Fibroblast of skin of back (primary cell): ENCODE results near the gene MORC4. TPM values are rescaled to one million over a fixed set of nuclear protein-coding genes. Genes with fewer than 3 reads are reported as not detected.
"Not testable (repeated sequence)": the region's sequence is repeated elsewhere in the genome, so short reads cannot be mapped to it uniquely, and the experiment has no call there.

ENCODE experiments used
- DNase-seq: peaks from one replicate; pipeline ENCODE4 v3.0.0-alpha.2; 2013
- polyA plus RNA-seq, 2 experiments: library from polyadenylated mRNA; unstranded; fragments of 120-200 nt; gene quantifications; one replicate each; pipeline ENCODE4 v1.2.1, GENCODE V29; 2013; ENCODE audit not compliant: insufficient read length in 2 of 2

The MORC4 gene
- 20.5 TPM for polyA plus RNA-seq (2013, experiment 1 of 2; ENCODE audit: insufficient read length)
- polyA plus RNA-seq (2013, experiment 2 of 2; ENCODE audit: insufficient read length), result 24.3 TPM

DNA sequence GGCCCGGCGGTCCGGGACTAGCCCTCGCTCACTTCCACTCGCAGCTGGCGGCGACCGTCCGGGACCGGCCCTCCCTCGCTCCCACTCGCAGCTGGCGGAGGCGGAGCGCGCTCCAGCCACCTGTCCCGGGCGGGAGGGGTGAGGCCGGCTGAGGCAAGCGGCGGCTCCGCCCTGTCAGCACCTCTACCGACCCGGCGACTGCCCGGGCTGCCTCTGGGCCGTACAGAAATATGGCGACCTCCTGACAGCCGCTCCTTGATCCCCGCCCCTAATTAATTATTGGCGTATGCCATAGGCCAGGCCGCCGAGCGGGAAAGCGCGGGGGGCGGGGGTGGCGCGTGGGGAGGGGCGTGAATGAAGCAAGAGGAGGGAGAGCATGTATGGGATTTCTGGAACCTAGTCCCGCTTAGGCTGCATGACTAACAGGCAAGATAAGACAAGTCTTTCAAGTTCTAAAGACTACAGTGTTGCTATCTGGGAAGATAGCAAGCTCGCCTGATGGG is at the start of gene MORC4:
Gene MORC4 (minus strand): TSS at position 200 of the 503 bp plus-strand sequence. CDS start 243 bp downstream, outside the sequence.
- DNase-seq, result peak; percentile 77

DNA sequence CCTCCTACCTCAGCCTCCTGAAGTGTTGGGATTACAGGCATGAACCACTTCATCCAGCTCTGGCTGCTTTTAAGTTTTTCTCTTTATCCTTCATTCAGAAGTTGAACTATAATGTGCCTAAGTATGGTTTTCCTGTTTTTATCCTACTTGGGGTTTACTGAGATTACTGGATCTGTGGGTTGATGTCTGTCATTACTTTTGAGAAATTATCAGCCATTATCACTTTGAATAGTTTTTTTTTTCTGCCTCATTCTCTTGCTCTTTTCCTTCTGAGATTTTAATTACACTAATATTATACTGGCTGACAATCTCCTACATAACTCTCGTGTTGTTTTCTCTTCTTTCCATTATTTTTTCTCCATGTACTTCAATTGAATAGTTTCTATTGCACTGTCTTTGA is 47.6 kb upstream of the MORC4 start:
- no peak for DNase-seq

DNA sequence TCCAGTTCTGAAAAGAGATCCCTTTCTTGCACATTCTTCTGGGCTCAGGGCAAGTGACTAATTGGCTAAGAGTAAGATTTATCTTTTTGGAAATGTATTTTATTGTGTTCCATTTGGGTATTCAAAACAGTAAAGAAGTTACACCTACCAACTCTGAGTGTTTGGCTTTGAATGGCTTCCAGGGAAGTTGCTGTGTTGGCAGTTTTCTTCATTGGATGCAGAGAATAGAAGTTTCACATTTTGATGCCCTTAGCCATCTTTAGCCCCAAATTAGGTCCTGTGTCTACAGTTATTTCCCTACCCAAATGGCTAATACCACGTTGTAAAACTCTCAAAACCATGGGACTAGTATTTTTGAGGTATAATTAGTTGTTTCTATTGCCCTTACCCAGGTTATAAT is 29.7 kb upstream of the MORC4 start:
- DNase-seq, result no peak

DNA sequence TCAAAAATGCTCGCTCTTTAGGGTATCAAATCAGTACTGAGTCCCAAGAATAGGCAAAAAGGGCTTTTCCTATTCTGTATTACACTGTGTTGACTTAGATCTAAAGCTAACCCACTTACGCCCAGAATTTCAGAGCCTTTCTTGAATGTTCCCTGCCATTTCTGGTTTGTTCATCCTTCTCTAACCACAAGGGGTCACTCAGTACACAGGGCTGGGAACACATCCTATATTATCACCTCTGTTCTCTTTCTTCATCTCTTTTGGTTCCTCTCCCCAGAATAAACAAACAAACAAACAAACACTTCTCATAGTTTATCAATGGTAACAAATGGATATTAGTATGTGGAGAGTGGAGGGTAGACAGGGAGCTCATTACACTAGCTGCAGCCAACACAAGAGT is 25.5 kb upstream of the MORC4 start:
- DNase-seq, result peak; percentile 15

DNA sequence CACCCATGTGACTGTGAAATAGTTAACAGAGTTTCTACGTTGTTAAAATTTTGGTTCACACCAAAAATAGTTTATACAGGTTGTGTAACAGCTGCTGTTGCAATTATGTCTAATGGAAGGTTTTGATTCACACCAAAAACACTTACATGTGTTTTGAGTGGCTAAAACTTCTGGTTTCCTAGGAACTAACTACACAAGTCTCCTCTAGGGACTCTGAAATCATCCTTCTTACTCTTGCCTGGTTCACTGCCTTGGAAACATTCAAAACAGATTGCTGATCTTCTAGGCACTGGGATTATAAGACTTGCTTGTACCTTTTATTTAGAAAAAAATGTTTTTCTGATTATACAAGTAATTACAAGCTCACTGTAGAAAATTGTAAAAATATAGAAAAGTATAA is 14.9 kb upstream of the MORC4 start:
- DNase-seq, result no peak

DNA sequence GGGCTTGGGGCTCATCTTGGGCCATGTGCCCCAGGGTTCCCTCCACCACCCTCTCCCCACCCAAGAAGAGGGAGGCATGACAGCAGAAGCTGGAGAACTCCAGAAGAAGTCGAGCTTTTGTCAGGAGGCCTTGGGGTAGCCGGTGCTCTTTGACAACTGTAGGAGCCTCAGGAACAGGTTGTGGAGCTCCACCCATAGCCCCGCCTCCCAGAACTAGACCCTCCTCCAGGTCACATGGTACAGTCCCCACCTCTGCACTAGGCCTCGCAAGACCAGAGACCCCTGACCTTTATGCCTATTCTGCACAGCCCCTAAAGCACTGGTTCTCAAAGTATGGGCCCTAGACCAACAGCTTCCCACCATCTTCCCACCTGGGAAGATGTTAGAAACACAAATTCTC is 8.0 kb upstream of the MORC4 start:
- no peak for DNase-seq

DNA sequence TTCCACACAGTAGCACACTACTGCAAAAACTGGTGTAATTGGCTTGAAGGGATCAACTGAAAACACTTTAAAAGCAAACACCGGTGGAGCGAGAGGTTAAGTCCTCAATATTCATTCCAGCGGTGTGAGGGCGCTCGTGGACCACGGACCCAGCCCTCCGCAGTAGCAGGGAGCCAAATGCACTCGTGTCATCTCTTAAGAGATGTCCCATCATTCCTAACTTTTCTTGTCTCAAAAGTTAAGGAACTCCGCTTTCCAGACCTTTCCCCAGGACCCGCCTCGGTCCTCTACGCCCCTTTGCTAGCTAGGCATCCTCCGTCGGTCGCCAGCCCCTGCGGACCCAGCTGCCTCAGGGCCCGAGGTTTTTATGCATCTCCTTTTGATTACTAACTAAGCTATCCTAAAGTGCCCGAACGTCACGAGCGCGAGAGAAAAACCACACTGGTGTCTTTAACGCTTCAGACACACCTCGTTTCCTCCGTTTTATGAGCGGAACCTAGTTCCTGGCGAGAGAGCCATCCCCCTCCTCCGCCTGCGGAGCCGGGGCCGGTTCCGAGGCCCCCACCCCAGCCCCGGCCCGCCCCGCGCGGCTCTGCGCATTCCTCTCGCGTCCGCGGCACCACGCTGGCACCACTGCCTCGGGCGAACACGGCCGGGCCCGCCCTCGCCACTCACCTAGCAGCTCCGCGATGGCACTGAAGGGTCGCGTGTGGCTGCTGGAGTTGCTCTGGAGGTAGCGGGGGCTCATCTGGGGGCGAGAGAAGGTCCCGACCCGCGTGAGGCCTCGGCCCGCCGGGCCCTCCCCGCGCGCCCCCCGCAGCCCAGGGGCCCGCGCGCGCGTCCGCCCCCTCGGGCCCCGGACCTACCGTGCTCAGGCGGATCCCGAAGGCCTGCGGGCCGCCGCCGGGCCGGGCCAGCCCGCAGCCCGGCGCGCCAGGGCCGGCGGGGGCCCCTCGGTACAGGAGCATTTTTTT is 723 bp downstream of the MORC4 start:
- DNase-seq, result peak; percentile 51

DNA sequence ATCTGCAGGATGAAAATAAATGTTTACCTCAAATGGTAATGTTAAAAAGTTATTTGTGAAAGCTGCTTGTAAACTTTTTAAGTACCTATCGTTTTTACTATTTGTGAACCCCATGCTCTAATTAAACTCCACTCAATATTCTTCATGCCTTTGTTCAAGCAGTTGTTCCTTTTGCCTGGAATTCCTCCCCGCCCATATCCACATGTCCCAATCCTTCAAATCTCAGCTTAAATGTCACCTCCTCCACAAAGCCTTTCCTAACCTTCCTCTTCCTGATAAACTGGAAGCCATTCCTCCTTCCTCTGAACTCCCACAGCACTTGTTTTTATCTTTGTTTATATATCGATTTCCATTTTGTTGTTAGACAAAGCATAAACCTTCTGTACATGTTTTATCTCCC is 2.4 kb downstream of the MORC4 start:
- no peak for DNase-seq

DNA sequence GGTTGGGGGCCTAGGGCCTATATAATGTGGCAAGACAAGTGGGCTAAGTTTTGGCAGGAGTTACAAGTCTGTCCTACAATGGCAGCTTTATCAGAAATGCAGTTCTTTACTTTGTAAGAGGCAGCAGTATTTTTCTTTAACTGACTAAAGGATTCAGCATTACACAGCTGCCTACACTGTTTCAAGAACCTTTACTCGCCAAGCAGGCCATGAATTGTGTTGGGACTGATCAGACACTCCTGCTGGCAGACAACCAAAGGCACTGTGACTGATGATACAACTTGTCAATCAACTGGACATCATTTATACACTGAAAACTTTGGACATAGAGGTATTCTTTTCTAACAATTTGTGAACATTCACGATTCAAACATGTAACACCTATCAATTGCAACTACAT is 4.3 kb downstream of the MORC4 start:
- no peak for DNase-seq

DNA sequence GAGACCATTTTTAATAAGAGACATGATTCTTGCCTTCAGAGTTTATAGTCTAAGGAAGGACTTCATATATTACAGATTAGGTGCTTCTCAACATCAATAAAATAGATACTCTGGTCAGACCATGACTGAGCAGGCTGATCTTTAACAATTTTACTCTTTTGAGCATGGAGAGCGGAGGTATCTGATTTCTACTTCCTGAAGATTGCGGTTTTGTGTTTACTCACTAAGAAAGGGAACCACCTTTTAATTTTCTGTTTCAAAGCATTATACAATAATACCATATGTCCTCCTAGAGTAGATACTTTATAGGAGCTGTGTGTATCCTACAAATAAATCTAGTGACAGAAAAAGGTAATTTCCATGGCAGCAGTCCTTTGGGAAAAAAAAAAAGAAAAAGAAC is 12.5 kb downstream of the MORC4 start:
- no peak for DNase-seq

DNA sequence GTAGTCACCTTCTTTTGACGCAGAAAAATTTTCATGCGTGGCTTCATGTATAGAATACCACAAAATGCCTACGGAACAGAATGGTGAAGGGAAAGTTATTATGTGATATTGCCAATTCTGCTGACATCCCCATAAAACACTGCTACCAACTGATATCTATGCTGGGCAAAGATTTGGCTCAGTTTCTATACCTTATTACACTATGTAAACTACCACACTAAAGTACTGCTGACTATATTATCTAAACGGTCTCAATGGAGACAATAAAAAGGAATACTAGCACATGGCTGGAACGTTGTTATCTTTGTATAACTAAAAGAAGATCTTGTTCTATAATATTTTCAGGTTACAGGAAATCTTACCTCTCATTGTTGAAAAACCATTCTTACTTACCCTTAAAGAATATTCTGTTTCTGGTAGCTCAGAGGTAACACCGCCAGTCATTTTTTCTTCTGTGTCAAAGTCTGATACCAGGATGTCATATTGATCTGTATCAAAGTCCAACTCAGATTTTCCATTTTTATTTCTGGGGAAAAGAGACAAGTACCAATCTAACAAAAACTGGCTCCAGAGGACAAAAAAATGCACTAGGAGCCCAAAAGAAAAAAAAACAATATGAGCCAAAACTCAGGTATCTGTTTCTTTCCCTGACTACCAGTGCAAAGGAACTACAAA is 18.9 kb downstream of the MORC4 start:
- DNase-seq, result no peak

DNA sequence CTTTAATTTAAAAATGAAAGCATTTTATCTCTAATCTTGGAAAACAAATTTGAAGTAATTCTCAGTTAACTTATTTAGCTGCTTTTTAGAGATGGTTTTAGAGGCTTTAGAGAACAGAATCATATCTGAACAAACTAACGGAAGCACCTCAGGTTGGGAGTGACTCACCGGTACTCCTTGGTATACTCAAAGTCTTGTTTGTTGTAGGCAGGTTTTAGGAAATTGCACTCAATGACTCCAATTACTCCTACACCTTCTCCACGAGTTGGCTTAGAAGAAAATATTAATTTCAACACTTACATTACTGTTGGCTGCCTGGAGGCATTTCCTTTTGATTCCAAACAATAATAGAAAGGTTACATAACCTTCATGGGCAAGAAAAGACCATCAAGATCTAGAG is 23.6 kb downstream of the MORC4 start:
- DNase-seq, result no peak

DNA sequence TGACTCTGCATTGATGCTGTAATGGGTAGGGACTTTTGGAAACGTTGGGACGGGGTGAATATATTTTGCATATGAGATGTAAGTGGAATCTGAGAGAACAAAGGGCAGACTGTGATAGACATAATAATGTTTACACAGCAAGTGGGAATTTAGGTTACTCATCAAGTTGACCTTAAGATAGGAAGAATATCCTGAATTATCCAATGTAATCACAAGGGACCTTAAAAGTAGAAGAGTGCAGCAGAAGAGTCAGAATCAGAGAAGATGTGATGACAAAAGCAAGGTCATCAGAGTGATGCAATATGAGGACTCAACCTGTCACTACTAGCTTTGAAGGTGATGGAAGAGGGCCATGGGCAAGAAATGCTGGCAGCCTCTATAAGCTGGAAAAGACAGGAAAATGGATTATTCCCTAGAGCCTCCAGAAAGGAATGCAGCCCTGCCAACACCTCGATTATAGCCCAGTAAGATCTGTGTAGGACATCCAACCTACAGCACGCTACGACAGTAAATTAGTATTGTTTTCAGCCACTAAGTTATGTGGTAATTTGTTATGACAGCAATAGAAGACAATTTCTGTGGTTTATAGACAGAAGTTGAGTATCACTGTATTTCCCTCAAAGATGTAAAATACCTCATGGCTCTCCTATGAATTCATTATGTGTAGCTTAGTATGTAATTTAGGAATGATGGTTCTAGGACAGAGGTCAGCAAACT is 26.4 kb downstream of the MORC4 start:
- DNase-seq, result no peak

DNA sequence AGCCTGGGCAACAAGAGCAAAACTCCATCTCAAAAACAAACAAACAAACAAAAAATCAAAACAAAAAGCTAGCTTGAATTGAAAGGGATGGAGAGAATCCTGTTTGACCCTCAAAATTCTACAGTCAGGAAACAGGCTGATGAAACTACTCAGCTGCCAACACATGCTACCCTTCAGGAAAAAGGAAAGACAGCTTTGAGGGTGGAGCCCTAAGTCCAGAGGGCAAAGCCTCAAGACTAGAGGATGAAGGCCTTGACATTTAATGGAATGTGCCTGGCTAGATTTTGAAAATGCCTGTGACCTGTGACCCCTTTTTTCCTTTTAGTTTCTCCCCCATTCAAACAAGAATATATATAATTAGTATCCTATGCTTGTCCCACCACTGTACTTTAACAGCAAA is 27.1 kb downstream of the MORC4 start:
- DNase-seq, result no peak

DNA sequence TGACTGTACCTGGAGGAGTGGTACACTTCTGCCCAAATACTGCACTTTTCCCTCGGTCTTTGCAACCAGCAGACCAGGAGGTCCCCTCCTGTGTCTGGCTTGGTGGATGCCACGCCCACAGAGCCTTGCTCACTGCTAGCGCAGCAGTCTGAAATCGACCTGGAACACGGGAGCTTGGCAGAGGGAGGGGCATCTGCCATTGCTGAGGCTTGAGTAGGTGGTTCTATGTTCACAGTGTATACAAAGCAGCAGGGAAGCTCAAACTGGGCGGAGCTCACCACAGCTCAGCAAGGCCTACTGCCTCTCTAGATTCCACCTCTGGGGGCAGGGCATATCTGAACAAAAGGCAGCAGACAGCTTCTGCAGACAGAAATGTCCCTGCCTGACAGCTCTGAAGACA is 33.5 kb downstream of the MORC4 start:
- DNase-seq, result not testable (repeated sequence)

DNA sequence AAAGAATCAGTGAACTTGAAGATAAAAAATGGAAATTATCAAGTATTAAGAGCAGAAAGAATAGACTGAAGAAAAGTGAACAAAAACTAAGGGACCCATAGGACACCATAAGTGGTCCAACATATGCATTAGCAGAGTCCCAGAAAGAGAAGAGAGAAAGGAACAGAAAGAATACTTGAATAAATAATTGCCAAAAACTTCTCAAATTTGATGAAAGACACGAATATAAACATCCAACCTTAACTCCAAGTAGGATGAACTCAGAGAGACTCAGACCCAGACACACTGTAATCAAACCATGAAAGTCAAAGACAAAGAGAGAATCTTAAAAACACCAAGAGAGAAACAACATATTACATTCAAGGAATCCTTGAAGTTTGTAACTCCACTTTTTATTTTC is 35.7 kb downstream of the MORC4 start:
- no peak for DNase-seq

DNA sequence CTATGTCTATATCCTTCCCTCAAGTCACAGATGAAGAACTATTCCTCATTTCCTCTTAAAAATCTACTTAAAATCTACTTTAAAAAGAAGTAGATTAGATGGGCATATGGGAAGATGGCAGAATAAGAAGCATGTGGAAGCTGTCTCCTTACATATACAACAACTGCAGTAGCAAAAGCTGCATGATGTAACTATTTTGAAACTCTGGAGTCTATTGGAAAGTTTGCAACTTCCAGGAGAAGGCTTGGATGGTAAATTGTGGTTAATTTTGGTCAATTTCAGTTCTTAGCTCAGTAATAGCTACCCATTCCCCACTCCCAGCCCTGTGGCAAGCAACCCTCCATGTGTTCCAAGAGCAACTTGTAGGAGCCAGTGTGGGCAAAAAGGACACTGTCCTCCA is 36.9 kb downstream of the MORC4 start:
- DNase-seq, result no peak

DNA sequence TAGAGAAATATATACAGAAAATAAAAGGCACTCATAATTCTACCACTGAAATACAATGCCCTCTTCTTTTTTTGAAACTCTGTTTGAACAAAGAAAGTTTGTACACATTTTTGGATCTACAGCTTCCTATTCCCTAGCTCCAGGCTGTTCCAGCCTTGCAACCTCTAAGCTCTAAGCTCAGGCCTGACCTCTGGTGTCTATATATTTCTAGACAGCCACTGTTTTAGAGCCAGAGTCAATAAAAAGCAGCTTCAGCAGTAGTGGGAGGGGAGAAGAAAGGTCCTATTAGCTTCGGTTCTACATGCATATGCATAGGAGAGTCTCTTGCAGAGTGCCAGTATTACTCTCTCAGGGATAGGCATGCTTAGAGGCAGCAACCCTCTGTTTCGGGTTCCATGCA is 40.1 kb downstream of the MORC4 start:
- peak; percentile 12 for DNase-seq

DNA sequence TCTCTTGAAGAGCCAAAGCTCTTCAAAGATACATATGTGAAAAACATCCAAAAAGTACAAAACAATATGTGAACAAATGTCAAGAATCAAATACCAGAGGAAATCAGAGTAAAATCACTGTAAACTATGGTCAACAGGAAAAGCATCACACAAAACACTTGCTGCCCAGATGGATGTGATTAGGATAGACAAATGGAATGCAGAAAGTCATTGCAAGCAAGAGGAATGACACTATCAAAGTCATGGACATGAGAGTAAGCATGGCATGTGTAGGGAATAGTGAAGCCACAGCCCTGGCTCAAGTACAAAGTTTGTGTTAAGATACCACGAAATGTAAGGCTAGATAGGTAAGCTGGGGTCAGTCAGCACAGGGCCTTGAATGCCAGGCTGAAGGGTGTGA is 42.2 kb downstream of the MORC4 start:
- peak; percentile 20 for DNase-seq

DNA sequence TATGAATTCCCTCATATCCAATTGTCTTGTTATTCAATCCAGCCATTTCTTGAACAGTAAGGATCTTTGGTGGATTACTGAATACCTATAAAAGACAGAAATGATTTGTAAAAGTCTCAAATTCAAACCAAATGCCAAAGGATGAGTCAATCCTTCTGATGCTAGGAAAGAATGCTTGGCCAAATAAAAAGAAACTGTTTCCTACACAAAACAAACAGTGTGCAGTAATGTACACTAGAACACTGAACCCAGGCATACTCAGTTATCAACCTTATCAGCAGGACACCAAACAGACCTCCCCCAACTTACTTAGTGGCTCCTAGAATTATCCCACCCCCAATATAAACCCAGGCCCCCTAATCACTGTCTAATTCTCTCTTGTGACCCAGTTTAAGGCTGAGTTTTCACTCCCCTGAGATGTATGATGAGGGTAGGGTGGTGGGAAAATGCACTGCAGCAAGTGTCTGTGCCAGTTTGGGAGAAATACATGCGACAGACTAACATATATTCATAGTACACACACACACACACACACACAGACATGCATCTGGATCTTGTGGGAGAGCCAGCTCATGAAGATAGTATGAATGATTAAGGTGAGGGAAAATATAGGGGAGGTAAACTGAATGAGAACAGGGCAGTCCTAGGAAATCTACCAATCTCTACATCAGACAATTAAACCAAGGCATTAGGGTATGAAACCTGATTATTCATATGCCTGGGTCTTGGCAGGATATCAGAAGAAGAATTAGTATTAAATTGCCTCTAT is 44.8 kb downstream of the MORC4 start:
- peak; percentile 58 for DNase-seq

DNA sequence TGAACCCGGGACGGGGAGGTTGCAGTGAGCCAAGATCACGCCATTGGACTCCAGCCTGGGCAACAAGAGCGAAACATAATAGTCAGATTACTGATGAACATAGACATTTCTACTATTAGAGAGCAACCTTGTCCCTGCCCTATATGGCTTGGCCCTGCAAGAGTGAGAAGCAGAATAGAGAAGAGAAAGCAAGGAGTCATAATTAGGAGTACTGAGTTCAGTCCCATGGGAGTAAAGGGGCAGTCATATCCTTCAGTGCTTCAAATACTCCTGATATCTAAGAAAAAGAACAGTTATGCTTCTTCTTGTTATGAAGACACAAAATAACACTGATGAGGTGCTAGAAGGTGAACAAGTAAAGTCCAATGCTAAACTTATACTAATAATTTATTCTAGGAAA is 46.0 kb downstream of the MORC4 start:
- no peak for DNase-seq

DNA sequence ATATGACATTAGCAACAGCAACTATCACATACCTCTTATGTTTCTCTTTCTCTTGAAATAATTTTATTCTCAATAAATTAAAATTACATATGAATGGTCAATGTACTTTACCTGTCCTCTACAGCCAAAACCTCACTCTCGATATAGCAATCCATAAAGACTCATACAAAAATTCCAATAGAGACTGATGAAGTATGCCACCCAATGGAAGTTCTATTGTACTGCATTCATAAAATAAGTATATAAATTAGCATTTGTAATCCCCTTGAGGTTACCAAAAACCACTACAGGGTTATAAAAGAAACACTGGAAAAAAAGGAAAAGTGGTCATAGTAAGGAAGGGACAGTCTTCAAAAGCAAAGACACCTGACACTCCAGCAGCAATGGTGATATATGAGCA is 47.0 kb downstream of the MORC4 start:
- peak; percentile 17 for DNase-seq
